Keratinocyte (primary cell): Measurements from ENCODE around the gene SYT9. TPM values are rescaled to one million over a fixed set of nuclear protein-coding genes. Genes with fewer than 3 reads are reported as not detected.

Source experiments
- DNase-seq: peaks from one replicate; pipeline ENCODE4 v3.0.0-alpha.2; 2011; ENCODE audit warnings: low read depth, missing footprints, low spot score
- FAIRE-seq: peaks from 2 replicates; lab custom pipeline; 2011; peaks lifted over from hg19 to GRCh38; lab: Jason Lieb, UNC
- H2AFZ ChIP-seq: 2 replicates; pipeline ENCODE4 v1.6.0; 2012; ENCODE audit warnings: low read length, control low read depth, inconsistent platforms; ENCODE audit not compliant: control insufficient read depth
- H3K27ac ChIP-seq: 2 replicates; pipeline ENCODE4 v1.5.1; 2011; ENCODE audit warnings: low read length; ENCODE audit not compliant: control insufficient read depth, insufficient read depth
- H3K27me3 ChIP-seq: 3 replicates; pipeline ENCODE4 v1.6.0; 2011; ENCODE audit warnings: low read length; ENCODE audit not compliant: control insufficient read depth, insufficient read depth; ENCODE audit errors: extremely low read depth
- H3K36me3 ChIP-seq, 2 experiments: 2 replicates in 1 of 2; 3 replicates in 1 of 2; pipeline ENCODE4 v1.5.1; 2011; ENCODE audit warnings: low read length in 2 of 2, mild to moderate bottlenecking in 1 of 2; ENCODE audit not compliant: control insufficient read depth in 2 of 2, insufficient read depth in 2 of 2; ENCODE audit errors: extremely low read depth in 1 of 2
- H3K4me1 ChIP-seq: 3 replicates; pipeline ENCODE4 v1.5.1; 2011; ENCODE audit warnings: low read length; ENCODE audit not compliant: control insufficient read depth, insufficient read depth; ENCODE audit errors: extremely low read depth
- H3K4me2 ChIP-seq: 3 replicates; pipeline ENCODE4 v1.6.0; 2011; ENCODE audit warnings: low read depth, low read length; ENCODE audit not compliant: control insufficient read depth, insufficient read depth; ENCODE audit errors: extremely low read depth
- H3K4me3 ChIP-seq, 3 experiments: fragments of 200-600 bp in 1 of 3; sonication (generic) in 1 of 3; 2 replicates in 2 of 3; 3 replicates in 1 of 3; pipeline ENCODE4 v1.5.1; 2011 to 2016; ENCODE audit warnings: low read length in 3 of 3, mild to moderate bottlenecking in 3 of 3, control low read depth in 2 of 3, inconsistent platforms in 1 of 3, low read depth in 1 of 3, mixed read lengths in 1 of 3, mixed run types in 1 of 3, moderate library complexity in 1 of 3; ENCODE audit not compliant: control insufficient read depth in 2 of 3, insufficient read depth in 2 of 3; ENCODE audit errors: extremely low read depth in 1 of 3
- H3K79me2 ChIP-seq: 2 replicates; pipeline ENCODE4 v1.6.0; 2012; ENCODE audit warnings: low read length; ENCODE audit not compliant: control insufficient read depth, insufficient read depth
- H3K9ac ChIP-seq: 3 replicates; pipeline ENCODE4 v1.6.0; 2011; ENCODE audit warnings: low read length; ENCODE audit not compliant: control insufficient read depth, insufficient read depth; ENCODE audit errors: extremely low read depth
- H3K9me1 ChIP-seq: 3 replicates; pipeline ENCODE4 v1.6.0; 2011; ENCODE audit warnings: low read length; ENCODE audit not compliant: control insufficient read depth, insufficient read depth; ENCODE audit errors: extremely low read depth
- H3K9me3 ChIP-seq: 2 replicates; pipeline ENCODE4 v1.5.1; 2012; ENCODE audit warnings: low read depth, low read length; ENCODE audit not compliant: control insufficient read depth
- H4K20me1 ChIP-seq: 3 replicates; pipeline ENCODE4 v1.6.0; 2011; ENCODE audit warnings: low read length; ENCODE audit not compliant: control insufficient read depth, insufficient read depth; ENCODE audit errors: extremely low read depth
- EZH2 ChIP-seq: IDR thresholded peaks from one replicate; pipeline ENCODE4 v1.6.1; 2012; ENCODE audit warnings: inconsistent platforms, mild to moderate bottlenecking, low read length, moderate library complexity
- dilution Hi-C: fragments of 300-500 bp; cut with MboI; formaldehyde crosslinking; loops from one replicate; pipeline ENCODE4 v1.7.0; 2020; ENCODE audit warnings: low sequenced_read_pairs; ENCODE audit not compliant: extremely low pct_ligation_motif_present
- polyA plus RNA-seq, 5 experiments: library from polyadenylated mRNA; depleted of rRNA in 3 of 5; stranded (reverse) in 3 of 5; stranded (forward) in 1 of 5; unstranded in 1 of 5; fragments of >200 nt; gene quantifications; 1 replicate in 1 of 5; 2 replicates in 3 of 5; 3 replicates in 1 of 5; pipeline versions ENCODE4 v1.2.1 to v1.2.3, GENCODE V29; 2011 to 2012; ENCODE audit warnings: missing spikeins in 2 of 5, low read depth in 1 of 5, low replicate concordance in 1 of 5
- TF ChIP-seq, protein P1 (sequence below), 3 experiments: IDR thresholded peaks in 1 of 3; conservative IDR thresholded peaks in 1 of 3; optimal IDR thresholded peaks in 1 of 3; 2 replicates in 2 of 3; 3 replicates in 1 of 3; pipeline versions ENCODE3 to v1.5.1; 2011; ENCODE audit warnings: low read length in 3 of 3, mild to moderate bottlenecking in 3 of 3, moderate library complexity in 2 of 3, control low read depth in 1 of 3, inconsistent platforms in 1 of 3; ENCODE audit not compliant: insufficient read depth in 2 of 3; ENCODE audit errors: extremely low read depth in 1 of 3

The SYT9 gene
- polyA plus RNA-seq, 1 donor (not counting 4 experiments of a cell fraction or from before 2014, with no cell fraction given), result not detected

DNA sequence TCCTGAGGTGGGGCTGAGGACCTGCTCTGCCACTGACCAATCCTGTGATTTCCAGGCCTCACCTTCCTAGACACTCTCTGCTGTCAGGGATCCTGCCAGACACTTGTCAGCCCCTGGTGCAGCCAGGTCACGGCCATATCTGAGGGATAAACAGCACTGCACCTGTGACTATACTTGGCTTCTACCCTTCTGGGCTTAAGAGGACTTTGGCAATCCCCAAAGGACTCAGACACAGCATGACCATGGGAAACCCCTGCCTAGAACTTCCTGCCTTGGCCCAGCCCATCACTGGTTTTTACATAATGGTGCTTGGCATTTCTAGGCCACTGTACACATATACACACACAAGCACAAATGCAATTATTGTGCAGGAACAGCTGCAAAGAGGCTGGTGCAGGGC, 222.0 kb downstream of the SYT9 start:
- Histone ChIP-seq H3K79me2 (no peaks in the 10 kb centered on the region), H3K4me3 (no peak overlapping the region), H3K27ac (no peak overlapping the region), H3K9me3 (no peaks in the 10 kb centered on the region), H3K9me1 (no peaks in the 10 kb centered on the region), H3K9ac (no peak overlapping the region), H3K36me3 (no peaks in the 10 kb centered on the region), H2AFZ (no peak overlapping the region), H3K4me1 (no peaks in the 10 kb centered on the region), H3K27me3 (no peaks in the 10 kb centered on the region), H4K20me1 (no peaks in the 10 kb centered on the region), H3K4me2 (no peak overlapping the region)
- DNase-seq (no peak), FAIRE-seq (no peak)
- dilution Hi-C loops, result no loop called here
- TF ChIP-seq EZH2, result no peak
- TF ChIP-seq, protein P1, sequence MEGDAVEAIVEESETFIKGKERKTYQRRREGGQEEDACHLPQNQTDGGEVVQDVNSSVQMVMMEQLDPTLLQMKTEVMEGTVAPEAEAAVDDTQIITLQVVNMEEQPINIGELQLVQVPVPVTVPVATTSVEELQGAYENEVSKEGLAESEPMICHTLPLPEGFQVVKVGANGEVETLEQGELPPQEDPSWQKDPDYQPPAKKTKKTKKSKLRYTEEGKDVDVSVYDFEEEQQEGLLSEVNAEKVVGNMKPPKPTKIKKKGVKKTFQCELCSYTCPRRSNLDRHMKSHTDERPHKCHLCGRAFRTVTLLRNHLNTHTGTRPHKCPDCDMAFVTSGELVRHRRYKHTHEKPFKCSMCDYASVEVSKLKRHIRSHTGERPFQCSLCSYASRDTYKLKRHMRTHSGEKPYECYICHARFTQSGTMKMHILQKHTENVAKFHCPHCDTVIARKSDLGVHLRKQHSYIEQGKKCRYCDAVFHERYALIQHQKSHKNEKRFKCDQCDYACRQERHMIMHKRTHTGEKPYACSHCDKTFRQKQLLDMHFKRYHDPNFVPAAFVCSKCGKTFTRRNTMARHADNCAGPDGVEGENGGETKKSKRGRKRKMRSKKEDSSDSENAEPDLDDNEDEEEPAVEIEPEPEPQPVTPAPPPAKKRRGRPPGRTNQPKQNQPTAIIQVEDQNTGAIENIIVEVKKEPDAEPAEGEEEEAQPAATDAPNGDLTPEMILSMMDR (optimal IDR thresholded peaks at IDR 0.05 in 1 of 3, IDR thresholded peaks at IDR 0.05 in 1 of 3, conservative IDR thresholded peaks at IDR 0.05 in 1 of 3; ENCODE audit: extremely low read depth in 1 of 3, insufficient read depth in 2 of 3, low read length in 3 of 3), result no peak

DNA sequence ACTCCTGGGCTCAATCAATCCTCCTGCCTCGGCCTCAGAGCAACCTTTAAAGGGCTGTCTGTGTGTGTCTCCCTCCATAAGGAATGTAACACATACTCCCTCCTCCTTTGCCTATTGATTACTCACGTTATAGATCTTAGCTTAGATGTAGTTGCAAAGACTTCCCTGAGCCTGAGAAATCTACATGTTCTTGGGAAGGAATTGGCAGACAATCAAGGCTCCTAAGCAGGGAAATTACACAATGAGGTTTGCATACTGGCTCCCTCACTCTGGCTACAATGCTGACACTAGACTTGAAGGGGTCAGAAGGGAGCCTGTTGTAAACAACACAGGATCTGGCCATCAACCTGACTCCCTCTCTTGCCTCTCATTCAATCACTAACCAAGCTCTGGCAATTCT, 228.4 kb downstream of the SYT9 start:
- no peak overlapping the region for H3K4me2 ChIP-seq
- TF ChIP-seq, protein P1 (optimal IDR thresholded peaks at IDR 0.05 in 1 of 3, IDR thresholded peaks at IDR 0.05 in 1 of 3, conservative IDR thresholded peaks at IDR 0.05 in 1 of 3; ENCODE audit: extremely low read depth in 1 of 3, insufficient read depth in 2 of 3, low read length in 3 of 3), result no peak
- TF ChIP-seq EZH2, result no peak
- dilution Hi-C loops, result no loop called here
- no peak overlapping the region for H2AFZ ChIP-seq
- H3K79me2 ChIP-seq, result no peaks in the 10 kb centered on the region
- H3K9me1 ChIP-seq, result no peaks in the 10 kb centered on the region
- FAIRE-seq, result no peak
- H3K9ac ChIP-seq, result no peak overlapping the region
- no peaks in the 10 kb centered on the region for H3K4me1 ChIP-seq
- H3K4me3 ChIP-seq, result no peak overlapping the region
- no peak for DNase-seq
- no peaks in the 10 kb centered on the region for H3K36me3 ChIP-seq
- H3K27me3 ChIP-seq, result no peaks in the 10 kb centered on the region
- H3K27ac ChIP-seq, result no peak overlapping the region
- no peaks in the 10 kb centered on the region for H3K9me3 ChIP-seq
- H4K20me1 ChIP-seq, result no peaks in the 10 kb centered on the region
